Fibroblast of lung (primary cell): Measurements from ENCODE around the gene COQ10B. TPM values are rescaled to one million over a fixed set of nuclear protein-coding genes. Genes with fewer than 3 reads are reported as not detected.

Experiments used
- DNase-seq, 2 donors: peaks; one replicate each; pipeline versions ENCODE4 v3.0.0 to v3.0.0-alpha.2; 2010; ENCODE audit warnings: low read depth in 2 of 2
- H2AFZ ChIP-seq: 2 replicates; pipeline ENCODE4 v1.5.1; 2012; ENCODE audit warnings: low read length, control low read depth, inconsistent platforms
- H3K27ac ChIP-seq: 2 replicates; pipeline ENCODE4 v1.5.1; 2011; ENCODE audit warnings: low read length, control low read depth; ENCODE audit not compliant: insufficient read depth
- H3K27me3 ChIP-seq: 2 replicates; pipeline ENCODE4 v1.5.1; 2011; ENCODE audit warnings: mild to moderate bottlenecking, low read length; ENCODE audit not compliant: control insufficient read depth, insufficient read depth
- H3K36me3 ChIP-seq: 2 replicates; pipeline ENCODE4 v1.5.1; 2011; ENCODE audit warnings: low read length; ENCODE audit not compliant: control insufficient read depth, insufficient read depth
- H3K4me1 ChIP-seq: 2 replicates; pipeline ENCODE4 v1.5.1; 2011; ENCODE audit warnings: low read length; ENCODE audit not compliant: control insufficient read depth, insufficient read depth; ENCODE audit errors: extremely low read depth
- H3K4me2 ChIP-seq: 2 replicates; pipeline ENCODE4 v1.5.1; 2011; ENCODE audit warnings: low read length, control low read depth; ENCODE audit not compliant: insufficient read depth; ENCODE audit errors: extremely low read depth
- H3K4me3 ChIP-seq, 4 experiments: fragments of 200-600 bp in 1 of 4; sonication (generic) in 1 of 4; replicated peaks in 1 of 4; 2 replicates each; pipeline ENCODE4 v1.5.1; 2011 to 2016; ENCODE audit warnings: low read length in 4 of 4, low read depth in 3 of 4, mild to moderate bottlenecking in 3 of 4, control low read depth in 2 of 4, inconsistent platforms in 1 of 4, mixed read lengths in 1 of 4; ENCODE audit not compliant: insufficient read depth in 1 of 4; ENCODE audit errors: control extremely low read depth in 1 of 4
- H3K79me2 ChIP-seq: 2 replicates; pipeline ENCODE4 v1.5.1; 2012; ENCODE audit warnings: mild to moderate bottlenecking, low read length, inconsistent platforms; ENCODE audit not compliant: control insufficient read depth, insufficient read depth
- H3K9ac ChIP-seq: 2 replicates; pipeline ENCODE4 v1.5.1; 2011; ENCODE audit warnings: mild to moderate bottlenecking, low read length, control low read depth; ENCODE audit not compliant: insufficient read depth
- H3K9me3 ChIP-seq: 2 replicates; pipeline ENCODE4 v1.5.1; 2012; ENCODE audit warnings: low read depth, low read length; ENCODE audit not compliant: control insufficient read depth, insufficient read depth
- H4K20me1 ChIP-seq: 2 replicates; pipeline ENCODE4 v1.5.1; 2011; ENCODE audit warnings: low read length; ENCODE audit not compliant: control insufficient read depth, insufficient read depth; ENCODE audit errors: extremely low read depth
- EZH2 ChIP-seq: IDR thresholded peaks from 2 replicates; pipeline ENCODE4 v1.5.1; 2012; ENCODE audit warnings: low read length, control low read depth, mild to moderate bottlenecking; ENCODE audit errors: missing control alignments
- polyA plus RNA-seq, 2 donors: library from polyadenylated mRNA; depleted of rRNA in 1 of 2; stranded (reverse) in 1 of 2; unstranded in 1 of 2; fragments of >200 nt; gene quantifications; 2 replicates each; pipeline ENCODE4 v1.2.1, GENCODE V29; 2011 to 2012; ENCODE audit warnings: missing spikeins in 1 of 2
- total RNA-seq: library from RNA; depleted of rRNA; stranded (reverse); fragments of >200 nt; gene quantifications from 2 replicates; pipeline ENCODE4 v1.2.1, GENCODE V29; 2014
- TF ChIP-seq, protein P1 (sequence below), 2 donors: IDR thresholded peaks in 1 of 2; conservative IDR thresholded peaks in 1 of 2; 1 replicate in 1 of 2; 2 replicates in 1 of 2; pipeline ENCODE4 v1.5.1; 2011 to 2012; ENCODE audit warnings: low read length in 2 of 2, control low read depth in 1 of 2, inconsistent platforms in 1 of 2, low read depth in 1 of 2, mild to moderate bottlenecking in 1 of 2

The COQ10B gene
- total and polyA plus RNA-seq, 2 donors (not counting 1 experiment from before 2014, with no cell fraction given), result 11.6 to 41.9 TPM

DNA sequence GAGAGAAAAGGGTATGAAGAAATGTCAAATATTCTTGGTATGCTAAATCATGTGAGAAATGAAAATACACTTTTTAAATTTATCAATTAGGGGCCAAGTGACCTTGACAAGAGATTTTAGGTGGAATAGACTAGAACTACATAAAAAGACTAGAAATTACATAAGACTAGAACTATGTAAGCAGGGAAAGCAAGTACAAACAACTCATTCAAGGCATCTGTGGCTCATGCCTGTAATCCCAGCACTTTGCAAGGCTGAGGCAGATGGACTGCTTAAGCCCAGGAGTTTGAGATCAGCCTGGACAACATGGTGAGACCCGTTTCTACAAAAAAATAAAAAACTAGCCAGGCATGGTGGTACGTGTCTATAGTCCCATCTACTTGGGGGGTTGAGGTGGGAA lies 38.8 kb upstream of the COQ10B start:
- no peak overlapping the region for H2AFZ ChIP-seq
- H3K36me3 ChIP-seq, result peaks cover 16% of the 10 kb centered on the region
- H3K27ac ChIP-seq, result no peak overlapping the region
- no peak overlapping the region for H3K9ac ChIP-seq
- no peak for TF ChIP-seq EZH2
- TF ChIP-seq, protein P1, sequence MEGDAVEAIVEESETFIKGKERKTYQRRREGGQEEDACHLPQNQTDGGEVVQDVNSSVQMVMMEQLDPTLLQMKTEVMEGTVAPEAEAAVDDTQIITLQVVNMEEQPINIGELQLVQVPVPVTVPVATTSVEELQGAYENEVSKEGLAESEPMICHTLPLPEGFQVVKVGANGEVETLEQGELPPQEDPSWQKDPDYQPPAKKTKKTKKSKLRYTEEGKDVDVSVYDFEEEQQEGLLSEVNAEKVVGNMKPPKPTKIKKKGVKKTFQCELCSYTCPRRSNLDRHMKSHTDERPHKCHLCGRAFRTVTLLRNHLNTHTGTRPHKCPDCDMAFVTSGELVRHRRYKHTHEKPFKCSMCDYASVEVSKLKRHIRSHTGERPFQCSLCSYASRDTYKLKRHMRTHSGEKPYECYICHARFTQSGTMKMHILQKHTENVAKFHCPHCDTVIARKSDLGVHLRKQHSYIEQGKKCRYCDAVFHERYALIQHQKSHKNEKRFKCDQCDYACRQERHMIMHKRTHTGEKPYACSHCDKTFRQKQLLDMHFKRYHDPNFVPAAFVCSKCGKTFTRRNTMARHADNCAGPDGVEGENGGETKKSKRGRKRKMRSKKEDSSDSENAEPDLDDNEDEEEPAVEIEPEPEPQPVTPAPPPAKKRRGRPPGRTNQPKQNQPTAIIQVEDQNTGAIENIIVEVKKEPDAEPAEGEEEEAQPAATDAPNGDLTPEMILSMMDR (conservative IDR thresholded peaks at IDR 0.05 in 1 of 2, IDR thresholded peaks at IDR 0.05 in 1 of 2; ENCODE audit: low read depth in 1 of 2, low read length in 2 of 2), result no peak
- no peak overlapping the region for H3K4me3 ChIP-seq
- H3K9me3 ChIP-seq, result no peaks in the 10 kb centered on the region
- DNase-seq, result no peak
- H3K4me2 ChIP-seq, result no peak overlapping the region
- H4K20me1 ChIP-seq, result no peaks in the 10 kb centered on the region
- H3K27me3 ChIP-seq, result no peaks in the 10 kb centered on the region
- H3K4me1 ChIP-seq, result peaks cover 2% of the 10 kb centered on the region
- H3K79me2 ChIP-seq, result peaks cover 12% of the 10 kb centered on the region

DNA sequence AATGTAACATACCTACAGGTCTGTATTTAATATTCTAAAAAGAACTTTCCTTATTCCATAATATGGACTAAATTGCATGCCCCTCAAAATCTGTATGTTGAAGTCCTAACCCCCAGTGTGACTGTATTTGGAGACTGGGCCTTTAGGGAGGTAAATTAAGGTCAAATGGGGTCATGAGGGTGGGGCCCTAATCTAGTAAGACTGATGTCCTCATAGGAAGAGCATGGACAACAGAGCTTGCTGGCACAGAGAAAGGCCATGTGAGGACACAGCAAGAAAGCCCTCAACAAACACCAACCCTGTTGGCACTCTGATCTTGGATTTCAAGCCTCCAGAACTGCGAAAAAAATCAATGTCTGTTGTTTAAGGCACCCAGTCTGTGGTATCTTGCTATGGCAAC lies 37.1 kb upstream of the COQ10B start:
- Histone ChIP-seq H3K79me2 (peaks cover 13% of the 10 kb centered on the region), H3K36me3 (peaks cover 9% of the 10 kb centered on the region), H3K9ac (no peak overlapping the region), H3K27me3 (no peaks in the 10 kb centered on the region), H2AFZ (no peak overlapping the region), H3K4me2 (no peak overlapping the region), H3K9me3 (no peaks in the 10 kb centered on the region), H3K4me3 (no peak overlapping the region), H4K20me1 (no peaks in the 10 kb centered on the region), H3K27ac (no peak overlapping the region), H3K4me1 (peaks cover 2% of the 10 kb centered on the region)
- DNase-seq, result no peak
- TF ChIP-seq, protein P1 (conservative IDR thresholded peaks at IDR 0.05 in 1 of 2, IDR thresholded peaks at IDR 0.05 in 1 of 2; ENCODE audit: low read depth in 1 of 2, low read length in 2 of 2), result no peak
- no peak for TF ChIP-seq EZH2

DNA sequence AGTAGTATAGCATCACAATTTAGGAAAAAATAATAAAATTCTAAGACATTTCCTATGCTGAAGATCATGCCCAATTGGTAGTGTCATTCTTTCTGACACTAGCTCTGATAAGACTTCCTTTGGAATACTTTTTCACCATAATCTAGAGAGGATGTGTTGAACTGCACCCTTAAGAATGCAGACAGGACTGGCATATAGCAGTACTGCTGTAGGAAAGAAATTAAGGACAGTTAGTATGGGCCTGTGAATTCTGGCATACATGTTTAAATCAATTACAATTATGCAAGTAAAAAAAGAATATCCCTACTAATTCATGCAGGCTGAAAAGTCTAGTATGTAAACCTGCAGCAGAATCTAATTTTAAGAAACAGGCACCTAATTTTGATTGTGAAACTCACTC lies 33.9 kb upstream of the COQ10B start:
- no peak for TF ChIP-seq EZH2
- TF ChIP-seq, protein P1 (conservative IDR thresholded peaks at IDR 0.05 in 1 of 2, IDR thresholded peaks at IDR 0.05 in 1 of 2; ENCODE audit: low read depth in 1 of 2, low read length in 2 of 2), result no peak
- no peak overlapping the region for H3K27ac ChIP-seq
- DNase-seq, result no peak
- no peaks in the 10 kb centered on the region for H3K27me3 ChIP-seq
- peaks cover 2% of the 10 kb centered on the region for H3K4me1 ChIP-seq
- no peak overlapping the region for H2AFZ ChIP-seq
- H3K36me3 ChIP-seq, result peaks cover 11% of the 10 kb centered on the region
- H4K20me1 ChIP-seq, result no peaks in the 10 kb centered on the region
- peaks cover 38% of the 10 kb centered on the region for H3K79me2 ChIP-seq
- no peak overlapping the region for H3K4me2 ChIP-seq
- H3K4me3 ChIP-seq, result no peak overlapping the region
- no peaks in the 10 kb centered on the region for H3K9me3 ChIP-seq
- H3K9ac ChIP-seq, result no peak overlapping the region
